Spleen (tissue), 11 donors: ENCODE results near the gene SOD2. TPM values are rescaled to one million over a fixed set of nuclear protein-coding genes. Genes with fewer than 3 reads are reported as not detected.

Source experiments
- DNase-seq: peaks from one replicate; pipeline ENCODE4 v3.0.0-alpha.2; 2020
- H3K27ac ChIP-seq, 8 donors: fragments of 200-600 bp; sonication (generic) in 7 of 8; 1 replicate in 4 of 8; 2 replicates in 4 of 8; pipeline versions ENCODE4 v1.5.0 to v1.8.0; 2016 to 2021; ENCODE audit warnings: inconsistent platforms in 4 of 8, mild to moderate bottlenecking in 4 of 8, moderate library complexity in 1 of 8
- H3K27me3 ChIP-seq, 7 donors: fragments of 200-600 bp; sonication (generic) in 6 of 7; replicated peaks in 1 of 7; 1 replicate in 4 of 7; 2 replicates in 3 of 7; pipeline versions ENCODE4 v1.5.0 to v1.8.0; 2016 to 2021; ENCODE audit warnings: inconsistent platforms in 3 of 7, mild to moderate bottlenecking in 1 of 7
- H3K36me3 ChIP-seq, 6 donors: fragments of 200-600 bp; sonication (generic) in 5 of 6; 1 replicate in 4 of 6; 2 replicates in 2 of 6; pipeline versions ENCODE4 v1.5.0 to v1.8.0; 2016 to 2021; ENCODE audit warnings: inconsistent platforms in 2 of 6
- H3K4me1 ChIP-seq, 6 donors: fragments of 200-600 bp; sonication (generic) in 5 of 6; 1 replicate in 3 of 6; 2 replicates in 3 of 6; pipeline versions ENCODE4 v1.5.0 to v1.8.0; 2016 to 2021; ENCODE audit warnings: inconsistent platforms in 3 of 6
- H3K4me3 ChIP-seq, 8 donors: fragments of 200-600 bp; sonication (generic) in 7 of 8; 1 replicate in 4 of 8; 2 replicates in 4 of 8; pipeline versions ENCODE4 v1.5.0 to v1.8.0; 2016 to 2021; ENCODE audit warnings: inconsistent platforms in 4 of 8, mild to moderate bottlenecking in 4 of 8, moderate library complexity in 2 of 8
- H3K9me3 ChIP-seq, 8 donors: fragments of 200-600 bp; sonication (generic) in 7 of 8; 1 replicate in 4 of 8; 2 replicates in 4 of 8; pipeline versions ENCODE4 v1.5.0 to v1.8.0; 2016 to 2021; ENCODE audit warnings: inconsistent platforms in 4 of 8
- CTCF ChIP-seq, 11 experiments: fragments of 200-600 bp in 7 of 11; fragments of 450-650 bp in 4 of 11; sonication (generic) in 4 of 11; IDR thresholded peaks in 8 of 11; conservative IDR thresholded peaks in 3 of 11; 1 replicate in 7 of 11; 2 replicates in 4 of 11; pipeline versions ENCODE4 v1.4.0 to v1.8.0; 2016 to 2021; ENCODE audit warnings: antibody characterized with exemption in 11 of 11, inconsistent platforms in 4 of 11, mild to moderate bottlenecking in 1 of 11
- POLR2A ChIP-seq, 3 donors: fragments of 450-650 bp; IDR thresholded peaks; one replicate each; pipeline ENCODE4 v1.5.1; 2017; ENCODE audit warnings: antibody characterized with exemption in 3 of 3, mild to moderate bottlenecking in 1 of 3
- POLR2AphosphoS5 ChIP-seq, 3 donors: sonication (generic); formaldehyde crosslinking; IDR thresholded peaks; one replicate each; pipeline ENCODE4 v1.5.1; 2017; ENCODE audit warnings: antibody characterized with exemption in 3 of 3
- WGBS, 5 donors: extraction: QIAGEN DNeasy Blood & Tissue Kit in 3 of 5; methylation state at CpG; one replicate each; pipeline versions ENCODE4 v1.1.5 to v1.1.7; 2013 to 2018; 5-methylcytosine and 5-hydroxymethylcytosine counted together
- intact Hi-C: fragments of 100-400 bp; cut with DNase I; formaldehyde crosslinking; loops from one replicate; pipeline ENCODE4 v1.15.0; 2023; ENCODE audit warnings: low total_unique reads
- polyA plus RNA-seq, 3 donors: library from polyadenylated mRNA; stranded (reverse); fragments of 200-250 nt; gene quantifications; one replicate each; pipeline ENCODE4 v1.2.1, GENCODE V29; 2013
- small RNA-seq, 4 donors: library from RNA; depleted of rRNA; stranded (forward); fragments of <200 nt; gene quantifications; one replicate each; pipeline ENCODE3, GENCODE V24; 2016
- total RNA-seq, 7 donors: library from RNA; depleted of rRNA in 3 of 7; stranded (reverse); fragments of >200 nt in 3 of 7; fragmentation: NEBNext Ultra II Directional in 4 of 7; extraction: Animal tissue kit (Norgen Biotek cat#: 25700) in 4 of 7; gene quantifications; one replicate each; pipeline versions ENCODE4 v1.1.0 to v1.2.1, GENCODE V29; 2016 to 2021
- donor health status: healthy with polysubstance abuse.
- donor health status: DM: no; HTN: no; CAD: no; lungs with moderate emphysema.
- donor health status: DM: no; HTN: no; CAD: no.
- donor health status: Bipolar disorder and iron deficiency.
- donor health status: healthy.
- donor health status: DM: no; HTN: no; CAD: no.
- donor health status: DM: yes; HTN: yes; CAD: no.

The SOD2 gene
- total and polyA plus RNA-seq, 10 donors: 60.3 to 463 (median 249) TPM

GRCh38 chr6:159645640-159646039, 47.4 kb downstream of the SOD2 start:
- intact Hi-C loops: no loop called here
- 44 to 69% (median 61%) methylated on average over 4 of the region's 4 CpGs for WGBS, 5 donors

More at GRCh38 chr6:159645640-159646039, 47.4 kb downstream of the SOD2 start:
- TF ChIP-seq CTCF (IDR thresholded peaks at IDR 0.05 in 8 of 11, conservative IDR thresholded peaks at IDR 0.05 in 3 of 11) (no peak), POLR2AphosphoS5 (IDR thresholded peaks at IDR 0.05) (no peak), POLR2A (IDR thresholded peaks at IDR 0.05) (no peak)
- Histone ChIP-seq H3K27ac (no peak overlapping the region), H3K4me3 (no peak overlapping the region), H3K36me3 (no peaks in the 10 kb centered on the region), H3K27me3 (no peaks in the 10 kb centered on the region), H3K9me3 (peaks cover 0 to 9% (median 0%) of the 10 kb centered on the region in 8 donors), H3K4me1 (no peaks in the 10 kb centered on the region)
- no peak for DNase-seq

Small RNA genes within 50 kb of the gene (small RNA-seq; reads per million reads assigned to genes)
- 0 reads per million in 4 donors for gene RNU4ATAC18P

Other genes with a start within 250 kb of the SOD2 start
- gene WTAP, start 34.3 kb upstream of the SOD2 start, total RNA-seq: 100 to 1,000 TPM in 6 of 7 donors, 10 to 100 TPM in 1; 97.9 to 121 (median 115) TPM
- 100 to 1,000 TPM in 1 of 3 donors, 10 to 100 TPM in 2; 71.6 to 149 (median 78.6) TPM for gene WTAP, start 34.3 kb upstream of the SOD2 start, polyA plus RNA-seq
- 10 to 100 TPM in 4 of 7 donors, 1 to 10 TPM in 3; 6.0 to 17.4 (median 13.6) TPM for gene ACAT2, start 68.8 kb upstream of the SOD2 start, total RNA-seq
- 10 to 100 TPM; 12.7 to 14.9 (median 14.5) TPM for gene ACAT2, start 68.8 kb upstream of the SOD2 start, polyA plus RNA-seq
- 100 to 1,000 TPM in 6 of 7 donors, 10 to 100 TPM in 1; 94.1 to 136 (median 119) TPM for gene TCP1, start 96.4 kb upstream of the SOD2 start, total RNA-seq
- 10 to 100 TPM; 74.3 to 78.9 (median 76.3) TPM for gene TCP1, start 96.4 kb upstream of the SOD2 start, polyA plus RNA-seq
- 10 to 100 TPM; 29.6 to 58.2 (median 42.1) TPM for gene MRPL18, start 97.2 kb upstream of the SOD2 start, total RNA-seq
- gene MRPL18, start 97.2 kb upstream of the SOD2 start, polyA plus RNA-seq: 10 to 100 TPM; 55.4 to 76.7 (median 66.2) TPM
- gene PNLDC1, start 107.0 kb upstream of the SOD2 start, total RNA-seq: under 1 TPM in 1 of 7 donors, not detected in 6; 0.44 TPM
- gene PNLDC1, start 107.0 kb upstream of the SOD2 start, polyA plus RNA-seq: 1 to 10 TPM in 1 of 3 donors, under 1 TPM in 2; 0.11 to 1.2 (median 0.20) TPM
- gene MAS1, start 197.7 kb upstream of the SOD2 start, total RNA-seq: not detected
- gene MAS1, start 197.7 kb upstream of the SOD2 start, polyA plus RNA-seq: under 1 TPM in 1 of 3 donors, not detected in 2; under 0.01 TPM